Activated CD4-positive, alpha-beta memory T cell treated with anti-CD3 and anti-CD28 coated beads, Interleukin-2, amount 10 ng/mL, durations not matched to agents 7 days and 5 days (primary cell): ENCODE data around the gene TMEM145. TPM values are rescaled to one million over a fixed set of nuclear protein-coding genes. Genes with fewer than 3 reads are reported as not detected.

Source experiments
- CTCF ChIA-PET: fragments of 350-600 bp; sonication (Branson Sonifier 250); formaldehyde crosslinking; loops from one replicate; lab custom pipeline; 2021; ENCODE audit warnings: antibody characterized with exemption, inconsistent platforms; lab: Charles Lee
- POLR2A ChIA-PET: fragments of 350-600 bp; sonication (Branson Sonifier 250); formaldehyde crosslinking; loops from one replicate; lab custom pipeline; 2021; ENCODE audit warnings: antibody characterized with exemption; lab: Charles Lee
- DNase-seq: peaks from one replicate; pipeline ENCODE4 v3.0.0-alpha.2; 2020
- H3K27ac Mint-ChIP-seq: one replicate; pipeline ENCODE4 v1.8.0; 2021; ENCODE audit warnings: mild to moderate bottlenecking, mixed read lengths
- H3K27me3 Mint-ChIP-seq: one replicate; pipeline ENCODE4 v1.8.0; 2021; ENCODE audit warnings: mixed read lengths
- H3K36me3 Mint-ChIP-seq: one replicate; pipeline ENCODE4 v1.8.0; 2021; ENCODE audit warnings: low read depth, mixed read lengths
- H3K4me1 Mint-ChIP-seq: one replicate; pipeline ENCODE4 v1.8.0; 2021; ENCODE audit warnings: mixed read lengths
- H3K4me3 Mint-ChIP-seq: one replicate; pipeline ENCODE4 v1.8.0; 2021; ENCODE audit warnings: mild to moderate bottlenecking, mixed read lengths
- H3K9me3 Mint-ChIP-seq: one replicate; pipeline ENCODE4 v1.8.0; 2021; ENCODE audit warnings: mixed read lengths
- total RNA-seq, 2 experiments: library from RNA; stranded (reverse); gene quantifications; one replicate each; pipeline ENCODE4 v1.2.3, GENCODE V29; 2021

Gene TMEM145
- total RNA-seq, 2 experiments from 2014 or later, result 0.23 TPM; not detected in 1

GRCh38 chr19:42285541-42285941 is 27.6 kb upstream of the TMEM145 start:
- no peak for DNase-seq
- ChIA-PET CTCF (interaction anchor here (0.8 to 1.5 kb wide), 3 partner anchors 9 to 43 kb away, joined by 3 to 4 read pairs (median 3); partner anchors contain the start of gene GSK3A), POLR2A (interaction anchor here (0.7 to 1.9 kb wide), 5 partner anchors 9 to 152 kb away, joined by 3 to 10 read pairs (median 4); partner anchors contain the start of gene CIC)
- peak overlapping the region; percentile 44 for H3K27ac Mint-ChIP-seq
- H3K9me3 Mint-ChIP-seq, result no peaks in the 10 kb centered on the region
- H3K4me1 Mint-ChIP-seq, result peaks cover 18% of the 10 kb centered on the region
- peak overlapping the region; percentile 87 for H3K4me3 Mint-ChIP-seq
- H3K27me3 Mint-ChIP-seq, result no peaks in the 10 kb centered on the region
- peaks cover 22% of the 10 kb centered on the region for H3K36me3 Mint-ChIP-seq

- POLR2A ChIA-PET, result no interaction called here
- CTCF ChIA-PET, result no interaction called here
- peak overlapping the region; percentile 44 for H3K27ac Mint-ChIP-seq
These were observed 27.1 kb upstream of the TMEM145 start for GRCh38 chr19:42285988-42286348.

DNA sequence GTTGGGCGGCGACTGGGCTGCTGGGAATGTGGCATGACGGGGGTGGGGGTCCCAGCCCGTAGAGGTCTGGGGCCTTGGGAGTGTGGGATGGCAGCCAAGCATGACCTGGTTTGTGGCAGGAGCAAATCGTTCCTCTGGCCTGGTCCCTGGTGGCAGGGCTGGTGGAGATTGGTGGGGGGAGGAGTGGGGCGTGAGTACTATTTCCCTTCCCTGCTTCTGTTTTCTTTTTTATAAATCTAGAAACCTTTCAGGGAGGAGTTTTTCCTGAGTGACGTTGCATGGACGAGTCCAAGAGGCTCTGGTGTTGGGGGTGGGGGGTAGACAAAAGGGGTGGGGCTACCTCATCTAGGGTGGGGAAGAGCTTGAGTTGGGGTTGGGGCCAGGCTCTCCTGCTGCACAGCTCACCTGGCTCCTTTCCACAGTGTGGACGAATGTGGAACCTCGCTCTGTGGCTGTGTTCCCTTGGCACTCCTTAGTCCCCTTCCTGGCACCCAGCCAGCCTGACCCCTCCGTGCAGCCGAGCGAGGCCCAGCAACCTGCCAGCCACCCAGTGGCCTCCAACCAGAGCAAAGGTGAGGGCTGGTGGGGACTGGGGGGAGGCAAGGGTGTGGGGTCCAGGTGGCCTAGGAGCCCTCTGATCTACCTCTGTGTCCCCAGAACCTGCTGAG is 26.6 kb upstream of the TMEM145 start:
- POLR2A ChIA-PET, result no interaction called here
- Mint-ChIP-seq H3K4me3 (peak overlapping the region; percentile 41), H3K4me1 (peaks cover 20% of the 10 kb centered on the region), H3K36me3 (peaks cover 27% of the 10 kb centered on the region), H3K27me3 (no peaks in the 10 kb centered on the region), H3K27ac (peak overlapping the region; percentile 44), H3K9me3 (no peaks in the 10 kb centered on the region)
- CTCF ChIA-PET, result no interaction called here
- DNase-seq, result no peak

More at GRCh38 chr19:42285988-42286348, 27.1 kb upstream of the TMEM145 start:
- DNase-seq, result no peak
- no peaks in the 10 kb centered on the region for H3K27me3 Mint-ChIP-seq
- H3K4me3 Mint-ChIP-seq, result peak overlapping the region; percentile 41
- peaks cover 18% of the 10 kb centered on the region for H3K4me1 Mint-ChIP-seq
- no peaks in the 10 kb centered on the region for H3K9me3 Mint-ChIP-seq
- peaks cover 22% of the 10 kb centered on the region for H3K36me3 Mint-ChIP-seq

GRCh38 chr19:42287017-42287826 is 25.9 kb upstream of the TMEM145 start:
- POLR2A ChIA-PET, result no interaction called here
- no peak overlapping the region for H3K4me3 Mint-ChIP-seq
- H3K9me3 Mint-ChIP-seq, result no peaks in the 10 kb centered on the region
- H3K36me3 Mint-ChIP-seq, result peaks cover 34% of the 10 kb centered on the region
- H3K4me1 Mint-ChIP-seq, result peaks cover 26% of the 10 kb centered on the region
- CTCF ChIA-PET, result no interaction called here
- no peak overlapping the region for H3K27ac Mint-ChIP-seq
- H3K27me3 Mint-ChIP-seq, result no peaks in the 10 kb centered on the region
- no peak for DNase-seq

DNA sequence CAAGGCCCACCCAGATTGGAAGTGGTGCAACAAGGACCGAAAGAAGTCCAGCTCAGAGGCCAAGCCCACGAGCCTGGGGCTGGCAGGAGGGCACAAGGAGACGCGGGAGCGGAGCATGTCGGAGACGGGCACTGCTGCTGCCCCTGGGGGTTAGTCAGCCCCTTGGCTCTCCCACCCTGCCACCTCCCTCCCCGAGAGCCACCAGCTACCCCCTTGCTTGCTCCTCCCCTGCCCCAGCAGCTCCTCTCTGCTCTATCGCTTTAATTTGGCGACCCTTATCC is 25.3 kb upstream of the TMEM145 start:
- DNase-seq, result no peak
- H3K4me3 Mint-ChIP-seq, result no peak overlapping the region
- ChIA-PET CTCF (no interaction called here), POLR2A (no interaction called here)
- no peaks in the 10 kb centered on the region for H3K9me3 Mint-ChIP-seq
- H3K4me1 Mint-ChIP-seq, result peaks cover 26% of the 10 kb centered on the region
- peaks cover 37% of the 10 kb centered on the region for H3K36me3 Mint-ChIP-seq
- H3K27me3 Mint-ChIP-seq, result no peaks in the 10 kb centered on the region
- H3K27ac Mint-ChIP-seq, result no peak overlapping the region

DNA sequence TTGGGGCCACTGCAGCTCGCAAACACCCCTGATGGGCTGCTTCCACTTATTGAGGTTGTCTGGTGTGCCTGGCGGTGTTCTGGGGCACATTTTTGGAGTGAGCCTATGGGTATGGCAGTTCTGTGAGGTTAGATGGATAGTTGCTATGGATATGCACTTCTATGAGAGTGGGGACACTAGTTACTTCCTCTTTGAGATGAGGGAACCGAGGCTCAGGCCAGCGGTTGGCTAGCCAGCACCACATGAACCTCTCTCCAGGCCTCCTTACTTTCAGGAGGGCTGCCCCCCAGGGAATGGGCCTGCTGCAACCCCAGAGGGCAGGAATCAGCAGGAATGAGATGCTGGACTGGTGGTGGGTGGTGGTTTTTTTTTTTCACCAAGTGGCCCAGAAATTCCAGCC is 24.7 kb upstream of the TMEM145 start:
- no peaks in the 10 kb centered on the region for H3K9me3 Mint-ChIP-seq
- no peaks in the 10 kb centered on the region for H3K27me3 Mint-ChIP-seq
- CTCF ChIA-PET, result no interaction called here
- no peak overlapping the region for H3K4me3 Mint-ChIP-seq
- POLR2A ChIA-PET, result interaction anchor here (0.8 to 1.4 kb wide), 2 partner anchors 9 to 68 kb away, joined by 3 to 4 read pairs; partner anchors contain the start of gene ZNF526
- H3K36me3 Mint-ChIP-seq, result peaks cover 42% of the 10 kb centered on the region
- peaks cover 28% of the 10 kb centered on the region for H3K4me1 Mint-ChIP-seq
- no peak overlapping the region for H3K27ac Mint-ChIP-seq
- DNase-seq, result no peak

GRCh38 chr19:42288881-42289555 is 24.1 kb upstream of the TMEM145 start:
- H3K4me1 Mint-ChIP-seq, result peaks cover 28% of the 10 kb centered on the region
- H3K27me3 Mint-ChIP-seq, result no peaks in the 10 kb centered on the region
- peaks cover 48% of the 10 kb centered on the region for H3K36me3 Mint-ChIP-seq

GRCh38 chr19:42289556-42290041 is 23.5 kb upstream of the TMEM145 start:
- Mint-ChIP-seq H3K4me3 (no peak overlapping the region), H3K27me3 (no peaks in the 10 kb centered on the region), H3K27ac (no peak overlapping the region), H3K4me1 (peaks cover 28% of the 10 kb centered on the region), H3K36me3 (peaks cover 53% of the 10 kb centered on the region), H3K9me3 (no peaks in the 10 kb centered on the region)
- no peak for DNase-seq
- ChIA-PET POLR2A (interaction anchor here (1.4 kb wide), 1 partner anchor 69 kb away, joined by 4 read pairs; the partner anchor contains the start of gene ZNF526), CTCF (interaction anchor here (0.6 kb wide), 1 partner anchor 29 kb away, joined by 3 read pairs; no protein-coding TSS in a partner anchor)

More at GRCh38 chr19:42288881-42289555, 24.1 kb upstream of the TMEM145 start:
- DNase-seq, result no peak
- no peak overlapping the region for H3K4me3 Mint-ChIP-seq
- H3K27ac Mint-ChIP-seq, result no peak overlapping the region
- ChIA-PET CTCF (interaction anchor here (0.6 kb wide), 1 partner anchor 29 kb away, joined by 3 read pairs; no protein-coding TSS in a partner anchor), POLR2A (interaction anchor here (0.8 to 1.4 kb wide), 2 partner anchors 9 to 69 kb away, joined by 3 to 4 read pairs; partner anchors contain the start of gene ZNF526)
- H3K9me3 Mint-ChIP-seq, result no peaks in the 10 kb centered on the region

- ChIA-PET CTCF (no interaction called here), POLR2A (no interaction called here)
- Mint-ChIP-seq H3K4me3 (no peak overlapping the region), H3K9me3 (no peaks in the 10 kb centered on the region), H3K27ac (no peak overlapping the region), H3K36me3 (peaks cover 51% of the 10 kb centered on the region), H3K27me3 (no peaks in the 10 kb centered on the region), H3K4me1 (peaks cover 23% of the 10 kb centered on the region)
- DNase-seq, result no peak
These were observed 23.0 kb upstream of the TMEM145 start for GRCh38 chr19:42290136-42290522.

- Mint-ChIP-seq H3K4me1 (peaks cover 16% of the 10 kb centered on the region), H3K27ac (no peak overlapping the region), H3K27me3 (no peaks in the 10 kb centered on the region), H3K36me3 (peaks cover 53% of the 10 kb centered on the region), H3K9me3 (no peaks in the 10 kb centered on the region), H3K4me3 (no peak overlapping the region)
- peak; percentile 51 for DNase-seq
- ChIA-PET CTCF (no interaction called here), POLR2A (no interaction called here)
These were observed 22.3 kb upstream of the TMEM145 start for GRCh38 chr19:42290523-42291434.

GRCh38 chr19:42291435-42291810 is 21.7 kb upstream of the TMEM145 start:
- peaks cover 48% of the 10 kb centered on the region for H3K36me3 Mint-ChIP-seq
- H3K27me3 Mint-ChIP-seq, result no peaks in the 10 kb centered on the region
- ChIA-PET POLR2A (no interaction called here), CTCF (no interaction called here)
- H3K4me1 Mint-ChIP-seq, result peaks cover 10% of the 10 kb centered on the region
- H3K27ac Mint-ChIP-seq, result no peak overlapping the region
- H3K9me3 Mint-ChIP-seq, result no peaks in the 10 kb centered on the region
- no peak for DNase-seq
- no peak overlapping the region for H3K4me3 Mint-ChIP-seq
